Measurements from ENCODE around the gene GABRG3.

DNA sequence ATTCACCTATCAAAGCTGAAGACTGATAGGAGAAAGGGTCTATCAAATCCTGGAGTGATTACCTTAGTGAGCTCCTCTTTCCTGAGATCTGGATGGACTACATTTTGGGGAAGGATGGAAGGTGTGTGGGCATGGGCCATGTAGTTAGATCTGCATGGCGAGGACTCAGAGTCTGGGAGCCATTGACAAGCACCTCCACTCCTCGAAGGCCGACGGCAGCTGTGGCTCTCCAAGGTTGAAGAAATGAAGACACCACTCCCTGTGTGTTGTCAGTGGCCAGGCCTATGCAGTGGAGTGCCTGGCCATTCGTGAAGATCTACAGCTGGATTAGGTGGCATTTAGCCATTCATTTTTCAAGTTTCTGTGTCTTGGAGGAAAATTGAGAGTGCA, 509.2 kb downstream of the GABRG3 start:
- TF ChIP-seq, protein P1, sequence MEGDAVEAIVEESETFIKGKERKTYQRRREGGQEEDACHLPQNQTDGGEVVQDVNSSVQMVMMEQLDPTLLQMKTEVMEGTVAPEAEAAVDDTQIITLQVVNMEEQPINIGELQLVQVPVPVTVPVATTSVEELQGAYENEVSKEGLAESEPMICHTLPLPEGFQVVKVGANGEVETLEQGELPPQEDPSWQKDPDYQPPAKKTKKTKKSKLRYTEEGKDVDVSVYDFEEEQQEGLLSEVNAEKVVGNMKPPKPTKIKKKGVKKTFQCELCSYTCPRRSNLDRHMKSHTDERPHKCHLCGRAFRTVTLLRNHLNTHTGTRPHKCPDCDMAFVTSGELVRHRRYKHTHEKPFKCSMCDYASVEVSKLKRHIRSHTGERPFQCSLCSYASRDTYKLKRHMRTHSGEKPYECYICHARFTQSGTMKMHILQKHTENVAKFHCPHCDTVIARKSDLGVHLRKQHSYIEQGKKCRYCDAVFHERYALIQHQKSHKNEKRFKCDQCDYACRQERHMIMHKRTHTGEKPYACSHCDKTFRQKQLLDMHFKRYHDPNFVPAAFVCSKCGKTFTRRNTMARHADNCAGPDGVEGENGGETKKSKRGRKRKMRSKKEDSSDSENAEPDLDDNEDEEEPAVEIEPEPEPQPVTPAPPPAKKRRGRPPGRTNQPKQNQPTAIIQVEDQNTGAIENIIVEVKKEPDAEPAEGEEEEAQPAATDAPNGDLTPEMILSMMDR (conservative IDR thresholded peaks at IDR 0.05; ENCODE audit: low read depth in 2 of 2): no peak
- TF ChIP-seq EZH2 (IDR thresholded peaks at IDR 0.05; ENCODE audit: low read depth, unreplicated experiment) (no peak), ZNF331 (CRISPR knock-in tag; IDR thresholded peaks at IDR 0.05; ENCODE audit: low read depth) (no peak), POLR2AphosphoS5 (IDR thresholded peaks at IDR 0.05; ENCODE audit: low read depth) (no peak), ZNF114 (CRISPR knock-in tag; IDR thresholded peaks at IDR 0.05) (no peak)
- TF ChIP-seq, protein P2, sequence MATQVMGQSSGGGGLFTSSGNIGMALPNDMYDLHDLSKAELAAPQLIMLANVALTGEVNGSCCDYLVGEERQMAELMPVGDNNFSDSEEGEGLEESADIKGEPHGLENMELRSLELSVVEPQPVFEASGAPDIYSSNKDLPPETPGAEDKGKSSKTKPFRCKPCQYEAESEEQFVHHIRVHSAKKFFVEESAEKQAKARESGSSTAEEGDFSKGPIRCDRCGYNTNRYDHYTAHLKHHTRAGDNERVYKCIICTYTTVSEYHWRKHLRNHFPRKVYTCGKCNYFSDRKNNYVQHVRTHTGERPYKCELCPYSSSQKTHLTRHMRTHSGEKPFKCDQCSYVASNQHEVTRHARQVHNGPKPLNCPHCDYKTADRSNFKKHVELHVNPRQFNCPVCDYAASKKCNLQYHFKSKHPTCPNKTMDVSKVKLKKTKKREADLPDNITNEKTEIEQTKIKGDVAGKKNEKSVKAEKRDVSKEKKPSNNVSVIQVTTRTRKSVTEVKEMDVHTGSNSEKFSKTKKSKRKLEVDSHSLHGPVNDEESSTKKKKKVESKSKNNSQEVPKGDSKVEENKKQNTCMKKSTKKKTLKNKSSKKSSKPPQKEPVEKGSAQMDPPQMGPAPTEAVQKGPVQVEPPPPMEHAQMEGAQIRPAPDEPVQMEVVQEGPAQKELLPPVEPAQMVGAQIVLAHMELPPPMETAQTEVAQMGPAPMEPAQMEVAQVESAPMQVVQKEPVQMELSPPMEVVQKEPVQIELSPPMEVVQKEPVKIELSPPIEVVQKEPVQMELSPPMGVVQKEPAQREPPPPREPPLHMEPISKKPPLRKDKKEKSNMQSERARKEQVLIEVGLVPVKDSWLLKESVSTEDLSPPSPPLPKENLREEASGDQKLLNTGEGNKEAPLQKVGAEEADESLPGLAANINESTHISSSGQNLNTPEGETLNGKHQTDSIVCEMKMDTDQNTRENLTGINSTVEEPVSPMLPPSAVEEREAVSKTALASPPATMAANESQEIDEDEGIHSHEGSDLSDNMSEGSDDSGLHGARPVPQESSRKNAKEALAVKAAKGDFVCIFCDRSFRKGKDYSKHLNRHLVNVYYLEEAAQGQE (IDR thresholded peaks at IDR 0.05; ENCODE audit: unreplicated experiment): no peak

All from GM23338 (cell line).